HG03135 (cell line): ENCODE results near the gene SLC39A5.

ENCODE experiments used
- ATAC-seq: cut with Tn5 transposase; IDR thresholded peaks from one replicate; pipeline ENCODE4 v1.9.1; 2021; ENCODE audit warnings: mild to moderate bottlenecking, moderate library complexity; ENCODE audit not compliant: unreplicated experiment

The SLC39A5 gene

GRCh38 chr12:56212361-56212760 is 17.5 kb upstream of the SLC39A5 start:
- ATAC-seq = no peak

GRCh38 chr12:56213878-56214277 is 16.0 kb upstream of the SLC39A5 start:
- ATAC-seq = no peak

- ATAC-seq = no peak
These were observed 13.4 kb upstream of the SLC39A5 start for GRCh38 chr12:56216461-56216860.

GRCh38 chr12:56219840-56220239 is 10.0 kb upstream of the SLC39A5 start:
- no peak for ATAC-seq

- ATAC-seq = no peak
These were observed 9.1 kb upstream of the SLC39A5 start for GRCh38 chr12:56220611-56221231.

- ATAC-seq = peak; percentile 12
These were observed 8.6 kb upstream of the SLC39A5 start for GRCh38 chr12:56221232-56221756.

GRCh38 chr12:56221757-56222530 is 7.9 kb upstream of the SLC39A5 start, which contains the start of gene RNF41:
Gene RNF41, minus strand, starts transcription at chr12:56221922. Its CDS starts 7,875 bp downstream, at chr12:56214047.
- peak; percentile 77 for ATAC-seq

GRCh38 chr12:56222531-56222895 is 7.3 kb upstream of the SLC39A5 start:
- ATAC-seq = no peak

- no peak for ATAC-seq
These were observed 6.2 kb upstream of the SLC39A5 start for GRCh38 chr12:56223571-56224101.

- ATAC-seq = peak; percentile 78
These were observed 5.6 kb upstream of the SLC39A5 start, which contains the start of gene NABP2 for GRCh38 chr12:56224102-56224701. Gene NABP2, plus strand, starts transcription at chr12:56224342. Its CDS starts 515 bp downstream, at chr12:56224857.

- no peak for ATAC-seq
These were observed 4.9 kb upstream of the SLC39A5 start for GRCh38 chr12:56224954-56225353.

- ATAC-seq = no peak
These were observed 769 bp upstream of the SLC39A5 start for GRCh38 chr12:56229082-56229481.

GRCh38 chr12:56230432-56231183 is 757 bp downstream of the SLC39A5 start:
- ATAC-seq = no peak

GRCh38 chr12:56231184-56231582 is 1.3 kb downstream of the SLC39A5 start:
- no peak for ATAC-seq

- ATAC-seq = no peak
These were observed 5.0 kb downstream of the SLC39A5 start for GRCh38 chr12:56234746-56235436.

- ATAC-seq = no peak
These were observed 6.2 kb downstream of the SLC39A5 start for GRCh38 chr12:56236091-56236490.

GRCh38 chr12:56236985-56237384 is 7.1 kb downstream of the SLC39A5 start:
- no peak for ATAC-seq

GRCh38 chr12:56237552-56237951 is 7.7 kb downstream of the SLC39A5 start:
- no peak for ATAC-seq

- no peak for ATAC-seq
These were observed 11.8 kb downstream of the SLC39A5 start for GRCh38 chr12:56241424-56242303.
